MM.1S (cell line): Measurements from ENCODE around the gene CACNB3.

ENCODE experiments used
- DNase-seq: peaks from one replicate; pipeline ENCODE4 v3.0.0-alpha.2; 2015
- H2AFZ ChIP-seq: fragments of 300-600 bp; sonication (generic); 2 replicates; pipeline ENCODE4 v1.6.0; 2016; ENCODE audit warnings: antibody characterized with exemption, low read length
- H3F3A ChIP-seq: fragments of 300-600 bp; sonication (generic); 2 replicates; pipeline ENCODE4 v1.6.1; 2016; ENCODE audit warnings: mild to moderate bottlenecking, antibody characterized with exemption, low read length, moderate library complexity, mixed read lengths; ENCODE audit not compliant: insufficient read depth
- H3K27ac ChIP-seq: fragments of 300-600 bp; sonication (generic); 2 replicates; pipeline ENCODE4 v1.5.1; 2016; ENCODE audit warnings: mild to moderate bottlenecking, low read length
- H3K27me3 ChIP-seq: fragments of 300-600 bp; sonication (generic); replicated peaks from 2 replicates; pipeline ENCODE4 v1.6.0; 2016; ENCODE audit warnings: low read length; ENCODE audit not compliant: insufficient read depth
- H3K36me3 ChIP-seq: fragments of 300-600 bp; sonication (generic); replicated peaks from 2 replicates; pipeline ENCODE4 v1.6.1; 2016; ENCODE audit warnings: mild to moderate bottlenecking, low read length, mixed read lengths; ENCODE audit not compliant: insufficient read depth
- H3K4me1 ChIP-seq: fragments of 300-600 bp; sonication (generic); 2 replicates; pipeline ENCODE4 v1.6.1; 2016; ENCODE audit warnings: low read length, mixed read lengths
- H3K4me2 ChIP-seq: fragments of 300-600 bp; sonication (generic); 2 replicates; pipeline ENCODE4 v1.6.0; 2016; ENCODE audit warnings: low read depth, low read length
- H3K4me3 ChIP-seq: fragments of 300-600 bp; sonication (generic); 2 replicates; pipeline ENCODE4 v1.5.1; 2016; ENCODE audit warnings: low read length, mixed read lengths
- H3K79me2 ChIP-seq: fragments of 300-600 bp; sonication (generic); 2 replicates; pipeline ENCODE4 v1.6.1; 2016; ENCODE audit warnings: mixed run types, low read length, mixed read lengths
- H3K9ac ChIP-seq: fragments of 300-600 bp; sonication (generic); 2 replicates; pipeline ENCODE4 v1.6.1; 2016; ENCODE audit warnings: low read length, mixed read lengths
- H3K9me2 ChIP-seq: fragments of 300-600 bp; sonication (generic); replicated peaks from 2 replicates; pipeline ENCODE4 v1.6.1; 2016; ENCODE audit warnings: mild to moderate bottlenecking, low read length, mixed read lengths; ENCODE audit not compliant: insufficient read depth
- H3K9me3 ChIP-seq: fragments of 300-600 bp; sonication (generic); replicated peaks from 2 replicates; pipeline ENCODE4 v1.6.1; 2016; ENCODE audit warnings: mild to moderate bottlenecking, low read length, mixed read lengths; ENCODE audit not compliant: insufficient read depth
- H4K20me1 ChIP-seq: fragments of 300-600 bp; sonication (generic); 2 replicates; pipeline ENCODE4 v1.6.1; 2016; ENCODE audit warnings: mild to moderate bottlenecking, low read length, moderate library complexity, mixed read lengths; ENCODE audit not compliant: insufficient read depth
- CTCF ChIP-seq: fragments of 300-600 bp; sonication (generic); IDR thresholded peaks from 2 replicates; pipeline ENCODE4 v1.5.1; 2016; ENCODE audit warnings: antibody characterized with exemption, low read length, mixed read lengths
- EZH2 ChIP-seq: fragments of 300-600 bp; sonication (generic); optimal IDR thresholded peaks from 2 replicates; pipeline ENCODE3; 2017; ENCODE audit warnings: low read depth, mild to moderate bottlenecking, antibody characterized with exemption, low read length, mixed read lengths
- EZH2phosphoT487 ChIP-seq: fragments of 300-600 bp; sonication (generic); IDR thresholded peaks from 2 replicates; pipeline ENCODE4 v1.6.1; 2018; ENCODE audit warnings: antibody characterized with exemption, low read length

CACNB3 gene

DNA sequence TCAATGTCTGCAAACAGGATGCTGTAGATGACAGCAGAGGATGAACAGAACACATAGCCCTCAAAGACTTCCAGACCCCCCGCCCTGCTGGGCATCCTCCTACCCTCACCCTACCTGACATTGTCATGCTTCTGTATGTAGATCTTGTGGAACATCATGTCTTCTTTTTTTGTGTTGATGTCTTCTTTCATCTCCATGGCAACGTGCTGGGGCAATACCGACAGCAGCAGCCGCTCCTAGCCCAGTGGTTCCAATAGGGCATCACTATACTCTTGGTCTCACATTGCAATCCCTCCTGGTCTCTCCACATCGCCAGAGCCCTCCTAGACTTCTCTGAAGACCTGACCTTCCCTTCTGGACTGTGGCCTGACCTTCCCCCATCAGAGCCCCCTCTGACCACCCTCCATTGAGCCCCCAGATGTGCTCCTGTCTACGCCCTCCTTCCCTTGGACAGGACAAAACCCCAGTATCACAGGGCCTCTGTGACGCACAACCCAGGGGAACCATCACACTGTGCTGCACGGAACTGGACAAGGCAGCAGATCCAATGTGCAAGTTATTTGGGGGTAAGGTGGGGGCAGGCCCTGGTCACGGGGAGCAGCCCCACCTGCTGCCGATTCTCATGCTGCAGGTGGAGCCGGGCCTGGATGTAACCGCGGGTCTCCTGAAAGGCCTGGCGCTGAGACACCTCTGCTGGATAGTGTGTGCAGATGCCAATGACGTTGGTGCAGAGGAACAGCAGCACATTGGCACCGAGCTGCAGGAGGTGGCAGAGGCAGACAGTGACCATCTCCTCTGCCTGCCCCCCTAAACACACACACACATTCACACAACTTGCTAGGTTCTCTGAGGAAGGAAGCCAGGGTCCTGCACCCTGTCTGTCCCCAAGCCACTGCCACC is 40.5 kb upstream of the CACNB3 start:
- DNase-seq: no peak
- Histone ChIP-seq H3K36me3 (no peaks in the 10 kb centered on the region), H3K27ac (no peak overlapping the region), H2AFZ (no peak overlapping the region), H3K9me2 (no peaks in the 10 kb centered on the region), H3K79me2 (no peaks in the 10 kb centered on the region), H3F3A (no peaks in the 10 kb centered on the region), H4K20me1 (no peaks in the 10 kb centered on the region), H3K4me1 (no peaks in the 10 kb centered on the region), H3K9ac (no peak overlapping the region), H3K27me3 (no peaks in the 10 kb centered on the region), H3K4me3 (no peak overlapping the region), H3K4me2 (no peak overlapping the region), H3K9me3 (no peaks in the 10 kb centered on the region)
- TF ChIP-seq CTCF (no peak), EZH2phosphoT487 (no peak), EZH2 (no peak)

DNA sequence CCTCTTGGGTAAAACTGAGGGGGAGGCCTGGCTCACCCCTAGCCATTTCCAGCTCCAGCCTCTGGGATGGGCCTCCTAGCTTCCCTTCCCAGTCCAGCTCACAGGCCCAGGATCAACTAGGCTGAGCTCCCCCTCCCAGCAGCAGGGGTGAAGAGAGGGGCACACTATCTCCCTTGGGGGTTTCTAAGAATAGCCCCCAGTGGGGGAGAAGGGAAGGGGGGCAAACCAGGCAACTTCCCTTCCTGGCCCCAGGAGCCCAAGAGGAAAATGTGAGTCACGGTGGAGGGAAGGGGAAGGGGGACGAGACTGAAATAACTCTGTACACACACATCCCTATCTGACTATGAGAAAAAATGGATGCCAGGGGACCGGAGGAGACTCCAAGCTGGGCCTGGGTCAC is 38.4 kb upstream of the CACNB3 start:
- no peaks in the 10 kb centered on the region for H3K9me3 ChIP-seq
- H3K4me3 ChIP-seq: no peak overlapping the region
- H3K36me3 ChIP-seq: no peaks in the 10 kb centered on the region
- no peaks in the 10 kb centered on the region for H3K79me2 ChIP-seq
- no peak overlapping the region for H2AFZ ChIP-seq
- no peaks in the 10 kb centered on the region for H3K27me3 ChIP-seq
- no peaks in the 10 kb centered on the region for H3K9me2 ChIP-seq
- no peak for DNase-seq
- H3K4me2 ChIP-seq: no peak overlapping the region
- TF ChIP-seq EZH2phosphoT487: no peak
- TF ChIP-seq EZH2: no peak
- no peak for TF ChIP-seq CTCF
- H3K27ac ChIP-seq: no peak overlapping the region
- no peak overlapping the region for H3K9ac ChIP-seq
- H3F3A ChIP-seq: no peaks in the 10 kb centered on the region
- H3K4me1 ChIP-seq: no peaks in the 10 kb centered on the region
- no peaks in the 10 kb centered on the region for H4K20me1 ChIP-seq

- Histone ChIP-seq H3K9me2 (no peaks in the 10 kb centered on the region), H3F3A (no peaks in the 10 kb centered on the region), H3K9ac (no peak overlapping the region), H3K4me3 (no peak overlapping the region), H3K27ac (no peak overlapping the region), H4K20me1 (no peaks in the 10 kb centered on the region), H3K79me2 (no peaks in the 10 kb centered on the region), H3K36me3 (no peaks in the 10 kb centered on the region), H2AFZ (no peak overlapping the region), H3K4me2 (no peak overlapping the region), H3K9me3 (no peaks in the 10 kb centered on the region), H3K27me3 (no peaks in the 10 kb centered on the region), H3K4me1 (no peaks in the 10 kb centered on the region)
- no peak for TF ChIP-seq CTCF
- TF ChIP-seq EZH2phosphoT487: no peak
- TF ChIP-seq EZH2: no peak
- DNase-seq: no peak
Observed at GRCh38 chr12:48780381-48781025, 37.8 kb upstream of the CACNB3 start.
